HG02588 (cell line): Measurements from ENCODE around the gene HHLA2.
"Not testable (repeated sequence)": the region's sequence is repeated elsewhere in the genome, so short reads cannot be mapped to it uniquely, and the experiment has no call there.

Experiments used
- ATAC-seq: cut with Tn5 transposase; IDR thresholded peaks from one replicate; pipeline ENCODE4 v1.9.1; 2021; ENCODE audit warnings: mild to moderate bottlenecking, moderate library complexity; ENCODE audit not compliant: unreplicated experiment

The HHLA2 gene

DNA sequence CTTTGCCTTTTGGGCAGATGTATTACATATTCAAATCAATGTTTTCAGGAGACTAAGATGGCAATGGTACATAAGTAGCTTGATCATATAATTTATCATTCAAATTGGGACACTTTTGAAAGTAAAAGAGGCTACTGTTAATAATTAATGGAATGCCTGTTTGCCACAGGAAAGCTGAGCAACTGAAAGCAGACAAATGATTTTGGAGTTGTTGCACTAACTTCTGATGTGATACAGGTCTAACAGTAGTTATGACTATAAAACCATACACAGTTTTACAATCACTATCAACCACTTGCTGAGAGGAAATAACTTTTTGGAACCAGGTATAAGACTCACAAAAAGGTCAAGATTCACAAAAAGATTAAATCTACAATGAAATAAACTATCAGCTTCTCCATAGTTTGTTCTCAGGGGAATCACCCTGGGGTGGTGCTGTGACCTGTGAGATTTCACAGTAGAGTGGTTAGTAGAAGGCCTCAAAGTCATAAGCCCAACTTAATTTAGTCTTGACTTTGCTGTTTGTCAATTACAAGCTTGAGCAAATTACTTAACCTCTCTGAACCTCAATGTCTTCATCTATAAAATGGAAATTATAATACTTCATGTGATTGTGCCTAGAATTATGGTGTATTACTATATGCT is 42.7 kb downstream of the HHLA2 start:
- peak; percentile 39 for ATAC-seq

DNA sequence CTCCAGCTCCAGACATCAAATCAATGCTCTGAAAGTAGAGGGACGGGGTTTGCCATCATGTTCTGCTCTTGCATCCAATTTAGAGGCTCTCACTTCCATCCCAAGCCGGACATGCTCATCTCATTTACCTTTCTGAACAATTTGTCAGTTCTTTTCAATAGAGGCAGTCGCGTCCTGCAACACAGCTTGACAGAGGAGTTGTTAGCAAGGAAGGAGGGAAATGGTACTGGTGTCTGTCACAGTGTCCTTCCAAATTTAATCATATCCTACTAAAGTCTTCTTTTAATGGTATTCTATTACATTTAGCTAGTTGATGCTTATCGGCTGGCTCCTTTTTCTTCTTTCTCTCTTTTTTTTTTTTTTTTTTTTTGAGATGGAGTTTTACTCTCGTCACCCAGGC is 45.6 kb downstream of the HHLA2 start:
- no peak for ATAC-seq

DNA sequence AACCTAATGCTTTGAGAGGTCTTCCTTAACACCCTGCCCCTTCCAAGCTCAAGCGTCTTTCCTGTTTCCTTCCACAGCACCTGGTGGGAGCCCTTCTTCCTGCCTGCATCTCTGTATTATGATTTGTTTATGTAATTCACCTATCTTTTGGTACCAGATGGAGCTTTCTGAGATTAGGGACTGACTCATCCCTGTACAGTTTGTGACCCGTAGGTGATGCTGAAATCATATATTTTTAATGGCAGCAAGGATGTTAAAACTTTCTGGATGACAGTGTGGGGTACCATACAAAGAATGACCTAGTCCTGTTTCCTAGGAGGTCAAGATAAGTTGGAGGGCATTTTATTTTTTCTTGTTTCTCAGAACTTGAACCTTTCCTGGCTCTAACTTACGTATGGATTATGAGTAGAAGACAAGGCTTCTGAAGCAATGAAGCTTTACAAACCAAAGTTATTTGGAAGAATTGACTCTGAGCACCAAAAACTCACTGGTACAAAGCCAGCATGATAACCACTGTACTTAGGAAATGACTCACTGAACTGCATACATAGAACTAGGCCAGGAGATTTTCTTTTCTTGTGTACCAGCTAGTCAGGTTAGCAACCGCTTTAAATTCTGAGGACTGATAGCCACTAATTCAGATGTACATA is 46.6 kb downstream of the HHLA2 start:
- ATAC-seq = peak; percentile 84

DNA sequence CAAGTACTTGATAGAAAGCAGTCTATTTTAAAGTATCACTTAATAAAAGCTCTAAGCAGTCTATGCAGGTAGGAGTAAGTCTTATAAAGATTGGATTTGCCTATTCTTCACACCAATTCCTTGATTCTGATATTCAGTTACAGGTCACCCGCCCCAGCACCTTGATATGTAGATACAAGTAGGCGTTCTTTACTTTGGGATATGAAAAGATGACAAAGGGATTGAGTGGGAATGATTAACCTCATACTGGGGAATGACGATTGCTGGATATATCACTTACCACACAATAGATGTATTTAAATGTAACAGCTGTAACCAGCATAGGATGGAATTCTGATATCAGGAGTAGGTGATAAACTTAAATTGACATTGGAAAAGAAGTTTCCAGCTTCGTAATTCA is 47.1 kb downstream of the HHLA2 start:
- ATAC-seq = no peak

DNA sequence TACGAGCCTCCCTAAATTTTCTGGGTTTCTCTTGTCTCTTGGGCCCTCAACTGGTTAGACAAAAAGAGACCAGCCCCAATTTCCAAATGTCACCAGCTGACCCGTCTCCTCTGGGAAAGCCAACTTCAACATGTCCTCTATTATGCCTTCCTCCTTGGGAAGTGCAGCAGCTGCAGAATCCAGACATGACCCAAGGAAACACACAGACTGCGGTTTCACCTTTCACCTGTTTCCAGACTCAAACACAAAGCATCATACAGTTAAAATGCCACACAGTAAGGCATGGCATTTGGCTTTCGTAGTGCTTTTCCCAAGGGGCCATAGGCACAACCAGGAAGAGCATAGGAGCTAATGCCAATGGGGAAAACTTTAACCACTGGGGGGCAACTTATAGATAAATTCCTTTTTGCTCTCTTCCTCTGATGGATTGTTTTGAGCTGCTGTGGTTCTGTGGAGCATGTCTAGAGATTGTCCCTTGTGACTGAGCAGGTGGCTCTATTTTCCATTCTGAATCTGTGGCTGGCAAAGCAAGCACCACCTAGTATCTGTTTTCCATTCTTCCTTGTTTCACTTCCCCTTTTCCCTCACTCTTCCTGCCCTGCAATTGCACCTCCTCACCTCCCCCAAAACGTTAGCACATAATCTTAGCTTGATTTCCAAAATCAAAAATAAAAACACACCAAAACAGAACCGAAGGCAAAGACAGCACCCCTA is 49.3 kb downstream of the HHLA2 start:
- ATAC-seq = no peak

DNA sequence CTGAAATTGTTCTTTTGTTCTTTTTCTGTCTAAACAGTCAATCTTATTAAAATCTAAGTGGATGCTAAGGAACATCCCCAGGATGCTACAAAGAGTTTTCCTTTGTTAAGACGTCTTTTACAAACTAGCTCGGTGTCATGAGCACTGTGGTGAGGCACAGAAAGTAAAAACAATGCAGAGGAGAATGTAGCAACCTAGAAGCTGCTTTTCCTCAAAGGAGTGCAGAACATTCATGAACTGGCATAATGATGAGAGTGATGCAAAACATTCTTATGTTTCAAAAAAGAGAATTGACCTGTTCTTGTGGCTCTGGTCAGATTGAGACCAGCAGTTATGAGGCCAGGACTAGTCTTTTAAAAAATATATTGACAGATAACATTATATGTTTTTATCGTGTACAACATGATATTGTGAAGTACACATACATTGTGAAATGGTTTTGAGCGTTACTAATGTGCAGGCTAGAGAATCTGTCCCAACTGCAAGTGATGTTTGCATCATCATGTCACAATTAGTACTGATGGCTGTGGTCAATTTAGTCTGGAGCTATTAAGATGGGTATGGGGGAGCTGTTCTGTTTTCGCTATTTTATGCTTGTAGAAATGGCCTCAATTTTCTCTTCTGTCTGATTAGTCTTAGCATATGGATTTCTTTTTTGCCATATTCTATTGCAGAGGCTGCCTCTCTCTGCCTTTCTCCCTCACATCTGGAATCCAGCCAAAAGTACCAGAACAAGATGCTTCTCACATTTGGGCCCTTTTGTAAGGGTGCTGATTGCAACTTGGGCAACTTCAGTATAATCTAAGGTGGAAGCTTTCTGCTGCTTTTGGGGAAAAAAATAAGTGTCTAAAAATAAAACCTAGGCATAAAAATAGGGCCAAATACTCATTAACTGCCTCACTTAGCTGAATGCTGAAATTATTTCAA is 50.2 kb downstream of the HHLA2 start:
- ATAC-seq = no peak

DNA sequence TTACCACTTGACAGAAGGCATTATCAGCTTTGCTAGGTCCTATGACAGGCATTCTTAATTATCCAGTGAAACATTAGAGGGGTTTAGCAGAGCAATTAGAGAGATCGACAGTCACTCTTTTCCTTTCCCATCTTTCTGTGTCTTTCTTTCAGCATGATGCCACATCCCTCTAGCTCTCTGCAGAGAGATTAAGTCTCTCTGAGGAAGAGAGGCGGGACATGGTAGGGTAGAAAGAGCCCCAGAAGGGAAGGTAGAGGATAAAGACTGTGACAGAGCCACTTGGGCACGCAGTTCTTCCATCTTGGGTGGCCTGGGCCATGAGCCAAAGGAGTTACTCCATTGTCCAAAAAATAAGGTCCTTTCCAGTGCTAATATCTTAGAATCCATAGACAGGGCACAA is 55.8 kb downstream of the HHLA2 start:
- no peak for ATAC-seq

DNA sequence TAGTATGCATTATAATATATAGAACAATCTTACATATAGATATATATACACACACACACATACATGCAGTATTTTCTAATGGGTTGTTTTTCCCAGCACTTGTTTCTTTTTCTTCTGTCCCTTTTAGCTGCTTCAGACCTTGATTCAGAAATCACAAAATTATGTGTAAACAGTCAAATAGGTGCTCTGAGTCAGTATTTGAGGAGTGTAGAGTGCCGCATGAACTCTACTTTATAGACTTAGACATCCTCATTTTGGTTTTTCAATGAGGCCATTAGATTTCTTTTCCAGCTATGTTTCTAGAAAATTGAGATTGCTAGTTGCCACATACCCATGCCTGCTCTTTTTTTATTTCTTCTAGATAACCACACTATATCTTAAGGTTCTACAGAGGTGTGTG is 58.2 kb downstream of the HHLA2 start:
- ATAC-seq = no peak

DNA sequence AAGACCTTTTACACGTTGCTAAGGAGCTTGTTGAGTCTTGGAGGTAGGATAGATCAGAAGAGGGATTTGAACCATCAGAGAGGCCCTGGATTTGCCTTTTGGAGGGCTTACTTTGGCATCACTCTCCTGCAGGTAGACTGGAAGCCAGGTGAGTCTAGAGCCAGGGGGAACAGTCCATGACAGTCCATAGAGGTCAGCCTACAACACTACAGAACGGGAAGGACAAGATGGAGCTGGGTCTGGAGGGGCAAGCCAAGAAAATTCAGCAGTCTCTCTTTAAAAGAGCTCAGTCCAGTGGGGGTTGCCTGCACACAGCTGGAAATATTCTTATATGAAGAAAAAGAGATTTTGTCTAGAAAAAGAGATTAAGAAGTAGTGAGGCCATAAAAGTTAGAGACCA is 60.7 kb downstream of the HHLA2 start:
- ATAC-seq = no peak

DNA sequence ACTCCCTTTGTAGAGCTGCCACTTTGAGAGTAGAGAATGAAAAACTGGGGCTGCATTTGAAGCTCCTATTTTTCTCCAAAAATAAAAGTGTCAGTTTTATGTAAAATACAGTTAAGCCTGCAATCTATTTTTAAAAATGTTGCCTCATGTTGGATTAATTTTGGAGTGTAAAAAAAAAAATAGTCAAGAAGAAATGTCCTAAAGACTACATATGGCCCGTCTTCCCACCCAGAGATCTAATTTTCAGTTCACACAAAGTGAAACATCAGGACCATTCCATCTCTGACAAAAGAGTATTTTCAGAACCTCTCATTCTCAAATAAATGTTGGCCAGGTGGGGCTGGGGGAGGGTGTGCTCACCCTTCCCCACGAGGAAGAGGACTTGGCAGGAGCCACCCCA is 62.7 kb downstream of the HHLA2 start:
- ATAC-seq = no peak

DNA sequence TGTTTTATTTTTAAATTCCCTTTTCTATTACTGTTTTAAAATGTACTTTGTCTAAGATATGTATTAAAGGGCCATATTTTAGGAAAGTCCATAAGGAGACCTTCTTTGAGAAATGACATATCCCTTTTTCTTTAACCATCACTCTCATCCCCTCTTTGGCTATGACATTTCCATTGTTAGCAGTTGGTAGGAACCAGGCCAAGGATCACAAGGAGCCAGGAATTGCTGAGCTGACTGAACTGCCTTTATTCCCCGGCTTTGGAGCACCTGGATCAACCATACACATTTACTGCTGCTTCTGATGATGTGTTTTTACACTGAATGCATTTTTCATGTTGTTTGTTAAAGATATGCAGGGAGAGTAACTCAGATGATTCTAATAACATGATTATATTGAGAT is 79.7 kb downstream of the HHLA2 start:
- ATAC-seq = no peak

DNA sequence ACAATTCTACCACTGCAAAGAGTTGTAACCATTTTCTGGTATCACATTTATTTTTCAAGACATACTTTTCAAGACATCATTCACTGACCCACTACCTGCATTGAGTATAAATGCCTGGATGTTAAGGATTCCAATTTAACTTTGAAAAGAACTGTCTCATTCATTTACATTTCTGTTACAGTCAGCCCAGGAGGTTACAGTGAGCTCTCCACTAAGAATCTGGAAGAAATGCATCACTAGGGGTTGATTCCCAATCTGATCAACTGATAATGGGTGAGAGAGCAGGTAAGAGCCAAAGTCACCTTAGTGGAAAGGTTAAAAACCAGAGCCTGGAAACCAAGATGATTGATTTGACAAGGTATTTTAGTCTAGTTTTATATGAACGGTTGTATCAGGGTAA is 81.0 kb downstream of the HHLA2 start:
- ATAC-seq = no peak

DNA sequence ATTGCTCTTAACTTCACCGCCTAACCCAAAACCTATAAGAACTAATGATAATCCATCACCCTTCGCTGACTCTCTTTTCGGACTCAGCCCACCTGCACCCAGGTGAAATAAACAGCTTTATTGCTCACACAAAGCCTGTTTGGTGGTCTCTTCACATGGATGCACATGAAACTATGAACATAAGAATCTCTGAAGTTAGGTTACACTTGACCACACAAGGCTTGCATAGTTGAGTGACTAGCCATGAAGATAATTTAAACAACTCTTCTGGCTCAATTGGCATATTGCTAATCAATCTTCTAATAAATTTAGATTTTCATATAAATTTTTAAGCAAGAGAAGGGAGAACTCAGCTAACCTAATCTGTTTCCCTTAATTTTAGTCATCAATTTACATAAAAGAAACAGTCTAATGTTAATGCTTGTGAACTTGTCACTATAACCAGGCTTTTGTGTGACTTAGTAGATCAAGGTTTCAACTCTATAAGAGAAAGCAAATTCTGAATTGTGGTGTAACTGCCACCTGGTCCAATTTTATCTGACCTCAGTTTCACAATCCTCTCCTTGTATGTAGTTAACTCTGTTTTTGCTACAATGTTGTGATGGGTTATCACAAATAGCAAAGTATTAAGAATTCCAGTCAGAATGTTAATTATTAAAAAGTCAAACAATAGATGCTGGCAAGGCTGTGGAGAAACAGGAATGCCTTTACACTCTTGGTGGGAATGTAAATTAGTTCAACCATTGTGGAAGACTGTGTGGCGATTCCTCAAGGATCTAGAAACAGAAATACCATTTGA is 82.0 kb downstream of the HHLA2 start:
- no peak for ATAC-seq

DNA sequence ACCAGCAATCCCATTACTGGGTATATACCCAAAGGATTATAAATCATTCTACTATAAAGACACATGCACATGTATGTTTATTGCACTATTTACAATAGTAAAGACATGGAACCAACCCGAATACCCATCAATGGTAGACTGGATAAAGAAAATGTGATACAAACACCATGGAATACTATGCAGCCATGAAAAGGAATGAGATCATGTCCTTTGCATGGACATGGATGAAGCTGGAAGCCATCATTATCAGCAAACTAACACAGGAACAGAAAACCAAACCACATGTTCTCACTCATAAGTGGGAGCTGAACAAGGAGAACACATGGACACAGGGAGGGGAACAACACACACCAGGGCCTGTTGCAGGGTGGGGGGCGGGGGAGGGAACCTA is 82.6 kb downstream of the HHLA2 start:
- not testable (repeated sequence) for ATAC-seq

DNA sequence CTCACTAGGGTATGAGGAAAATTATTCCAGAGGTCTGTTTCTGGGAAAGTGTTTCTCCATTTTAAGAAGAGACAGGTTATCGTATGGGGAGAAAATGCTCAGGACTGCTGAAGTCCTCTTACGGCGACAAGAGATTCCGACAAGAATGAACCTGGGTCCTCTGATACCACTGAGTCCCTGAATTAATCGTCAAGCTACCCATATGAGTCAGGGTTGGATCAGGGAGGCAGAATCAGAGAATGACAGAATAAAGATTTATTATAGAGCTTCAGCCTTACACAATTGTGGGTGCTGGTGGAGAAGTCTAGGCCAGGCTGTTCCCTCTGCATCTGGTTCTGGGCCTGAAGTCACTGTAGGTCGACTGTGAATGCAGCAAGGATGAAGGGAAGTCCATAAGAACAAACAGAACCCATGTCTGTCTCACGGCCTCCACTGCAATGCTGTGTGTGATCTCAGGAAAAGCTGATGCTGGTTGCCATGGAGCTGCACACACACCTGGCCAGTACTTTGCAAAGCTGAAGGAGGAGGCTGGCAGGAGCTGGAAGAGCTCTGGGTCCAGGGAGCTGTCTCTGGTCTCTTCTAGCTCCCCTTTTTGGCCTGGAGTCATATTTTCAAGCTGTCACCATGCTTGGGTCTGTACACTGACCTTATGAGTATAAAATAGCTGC is 83.9 kb downstream of the HHLA2 start:
- ATAC-seq = no peak

DNA sequence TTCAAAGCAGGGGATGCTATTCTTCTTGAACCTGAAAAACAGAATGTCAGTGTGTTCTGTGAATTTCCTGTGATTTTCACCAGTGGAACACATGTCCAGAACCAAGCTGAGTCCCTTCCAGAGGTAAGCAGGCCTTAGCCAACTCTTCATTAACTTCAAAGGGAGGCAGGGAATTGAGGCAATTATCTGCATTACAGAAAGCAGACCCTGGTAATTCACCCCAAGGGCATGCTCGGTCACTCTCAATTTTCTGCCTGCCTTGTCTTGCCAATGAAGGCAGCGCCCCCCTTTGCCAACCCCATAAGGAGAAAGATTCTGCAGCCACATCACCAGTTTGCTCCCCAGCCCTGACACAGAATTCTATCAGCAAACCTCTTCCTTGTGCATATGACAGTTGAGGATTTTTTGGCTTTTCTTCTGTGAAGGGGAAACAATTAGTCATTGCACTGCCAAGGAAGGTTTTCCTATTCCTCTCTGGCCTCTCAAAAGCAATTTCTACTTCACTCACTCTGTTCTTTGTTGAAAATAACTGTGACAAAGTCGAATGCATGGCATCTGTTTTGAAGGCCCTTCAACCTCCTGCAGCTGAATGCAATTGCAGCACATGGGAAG is 85.3 kb downstream of the HHLA2 start:
- no peak for ATAC-seq

DNA sequence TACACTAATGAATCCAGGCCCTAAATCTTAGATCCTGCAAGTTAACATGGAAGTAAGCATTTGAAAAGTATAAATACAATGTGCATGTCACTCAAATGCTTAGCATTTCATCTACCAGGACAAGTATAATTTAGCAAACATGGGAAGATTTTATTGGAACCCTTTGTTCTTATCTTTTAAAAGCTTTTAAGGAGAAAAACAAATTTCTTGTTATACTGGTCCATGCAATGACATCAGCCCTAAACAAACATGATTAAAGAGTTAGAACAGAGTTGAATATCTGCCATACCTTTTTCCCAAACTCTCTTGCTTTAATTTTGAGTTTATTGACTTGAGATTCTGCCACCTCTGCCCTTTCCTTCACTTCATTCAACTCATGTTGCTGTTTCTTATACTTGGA is 87.0 kb downstream of the HHLA2 start:
- no peak for ATAC-seq

DNA sequence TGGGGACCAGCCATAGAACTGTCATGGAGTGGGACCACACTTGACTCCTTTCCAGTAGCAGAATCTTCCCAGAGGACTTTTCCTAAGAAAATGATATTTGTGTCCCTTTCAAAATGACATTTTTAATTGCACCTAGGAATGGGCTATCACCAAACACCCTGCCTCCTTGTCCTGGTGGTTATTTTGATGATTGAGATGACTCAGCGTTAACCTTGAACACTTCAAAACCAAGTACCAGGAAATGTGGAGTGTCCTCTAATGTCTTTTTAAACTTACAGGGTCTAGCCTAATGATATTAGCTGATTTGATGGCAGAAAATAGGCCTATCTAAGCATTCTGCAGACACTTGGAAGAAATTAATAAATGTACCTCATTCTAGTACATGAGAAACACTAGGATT is 90.7 kb downstream of the HHLA2 start:
- no peak for ATAC-seq
